Endothelial cell of umbilical vein (primary cell): ENCODE results near the gene SLC25A29. TPM values are rescaled to one million over a fixed set of nuclear protein-coding genes. Genes with fewer than 3 reads are reported as not detected.

Source experiments
- BruUV-seq: library from RNA; stranded (reverse); fragments of 400-500 nt; replicated peaks from 2 replicates; lab custom pipeline; 2021; lab: Mats Ljungman, UMichigan
- CTCF ChIA-PET: fragments of 300-600, 350-600 bp; sonication (Branson Sonifier 250); formaldehyde crosslinking; loops from one replicate; lab custom pipeline; 2021; ENCODE audit warnings: antibody characterized with exemption, inconsistent platforms; lab: Charles Lee
- POLR2A ChIA-PET: fragments of 300-600, 350-600 bp; sonication (Branson Sonifier 250); formaldehyde crosslinking; loops from one replicate; lab custom pipeline; 2021; ENCODE audit warnings: antibody characterized with exemption, inconsistent platforms; lab: Charles Lee
- DNase-seq: peaks from one replicate; pipeline ENCODE4 v3.0.0-alpha.2; 2011; ENCODE audit warnings: low read depth, low spot score
- FAIRE-seq: peaks from 2 replicates; lab custom pipeline; 2011; peaks lifted over from hg19 to GRCh38; lab: Jason Lieb, UNC
- H2AFZ ChIP-seq: 2 replicates; pipeline ENCODE4 v1.6.0; 2012; ENCODE audit warnings: low read depth, low read length, control low read depth, inconsistent platforms
- H3K27ac ChIP-seq: 2 replicates; pipeline ENCODE4 v1.5.1; 2011; ENCODE audit warnings: low read depth, mild to moderate bottlenecking, control low read depth, low read length, moderate library complexity; ENCODE audit not compliant: insufficient read depth
- H3K27me3 ChIP-seq, 2 experiments: 2 replicates each; pipeline versions ENCODE4 v1.6.0 to v1.6.1; 2011; ENCODE audit warnings: low read length in 2 of 2, mixed read lengths in 1 of 2; ENCODE audit not compliant: control insufficient read depth in 2 of 2, insufficient read depth in 2 of 2
- H3K36me3 ChIP-seq, 2 experiments: 2 replicates in 1 of 2; 3 replicates in 1 of 2; pipeline ENCODE4 v1.5.1; 2011; ENCODE audit warnings: low read length in 2 of 2, mild to moderate bottlenecking in 1 of 2, moderate library complexity in 1 of 2; ENCODE audit not compliant: control insufficient read depth in 2 of 2, insufficient read depth in 2 of 2; ENCODE audit errors: extremely low read depth in 1 of 2
- H3K4me1 ChIP-seq: 3 replicates; pipeline ENCODE4 v1.5.1; 2011; ENCODE audit warnings: mild to moderate bottlenecking, low read length; ENCODE audit not compliant: control insufficient read depth, insufficient read depth; ENCODE audit errors: extremely low read depth
- H3K4me2 ChIP-seq: 2 replicates; pipeline ENCODE4 v1.6.1; 2011; ENCODE audit warnings: low read length, control low read depth, mixed read lengths; ENCODE audit not compliant: insufficient read depth
- H3K4me3 ChIP-seq, 3 experiments: fragments of 200-600 bp in 1 of 3; sonication (generic), shearing (Covaris generic) in 1 of 3; replicated peaks in 1 of 3; 2 replicates each; pipeline ENCODE4 v1.5.1; 2011 to 2016; ENCODE audit warnings: control low read depth in 3 of 3, low read length in 3 of 3, mild to moderate bottlenecking in 2 of 3, inconsistent platforms in 1 of 3, low read depth in 1 of 3, moderate library complexity in 1 of 3; ENCODE audit not compliant: insufficient read depth in 1 of 3
- H3K79me2 ChIP-seq: 2 replicates; pipeline ENCODE4 v1.6.0; 2012; ENCODE audit warnings: low read length, inconsistent platforms; ENCODE audit not compliant: control insufficient read depth, insufficient read depth
- H3K9ac ChIP-seq: replicated peaks from 2 replicates; pipeline ENCODE3; 2011; ENCODE audit warnings: low read length, control low read depth; ENCODE audit not compliant: insufficient read depth; ENCODE audit errors: extremely low read depth
- H3K9me1 ChIP-seq: replicated peaks from 3 replicates; pipeline ENCODE4 v1.6.0; 2011; ENCODE audit warnings: mild to moderate bottlenecking, low read length; ENCODE audit not compliant: control insufficient read depth, insufficient read depth; ENCODE audit errors: extremely low read depth
- H3K9me3 ChIP-seq: replicated peaks from 2 replicates; pipeline ENCODE4 v1.5.1; 2012; ENCODE audit warnings: low read length, inconsistent platforms; ENCODE audit not compliant: control insufficient read depth, insufficient read depth
- H4K20me1 ChIP-seq: replicated peaks from 2 replicates; pipeline ENCODE3; 2011; ENCODE audit warnings: mild to moderate bottlenecking, low read length; ENCODE audit not compliant: control insufficient read depth, insufficient read depth; ENCODE audit errors: extremely low read depth
- CTCF ChIP-seq, 2 donors: IDR thresholded peaks; 1 replicate in 1 of 2; 2 replicates in 1 of 2; pipeline ENCODE4 v1.5.1; 2011; ENCODE audit warnings: low read length in 2 of 2, mild to moderate bottlenecking in 2 of 2, moderate library complexity in 2 of 2, control low read depth in 1 of 2, inconsistent platforms in 1 of 2, low read depth in 1 of 2; ENCODE audit not compliant: insufficient read depth in 1 of 2; ENCODE audit errors: extremely low read depth in 1 of 2
- EZH2 ChIP-seq: IDR thresholded peaks from 2 replicates; pipeline ENCODE4 v1.6.1; 2012; ENCODE audit warnings: borderline replicate concordance, low read depth, mild to moderate bottlenecking, moderate library complexity, low read length, inconsistent platforms; ENCODE audit not compliant: severe bottlenecking
- FOS ChIP-seq: IDR thresholded peaks from 2 replicates; pipeline ENCODE4 v1.6.1; 2011; ENCODE audit warnings: mild to moderate bottlenecking, low read length, moderate library complexity, borderline replicate concordance; ENCODE audit not compliant: insufficient read depth
- GATA2 ChIP-seq: IDR thresholded peaks from 2 replicates; pipeline ENCODE4 v1.7.0; 2011; ENCODE audit warnings: low read depth, mild to moderate bottlenecking, moderate library complexity, mixed read lengths, low read length; ENCODE audit not compliant: insufficient read length, insufficient read depth
- JUN ChIP-seq: IDR thresholded peaks from 2 replicates; pipeline ENCODE4 v1.6.1; 2011; ENCODE audit warnings: borderline replicate concordance, low read depth; ENCODE audit not compliant: insufficient read length, insufficient read depth
- MAX ChIP-seq: IDR thresholded peaks from 2 replicates; pipeline ENCODE4 v1.6.1; 2011; ENCODE audit not compliant: insufficient read depth, insufficient read length
- MYC ChIP-seq: IDR thresholded peaks from one replicate; pipeline ENCODE4 v1.6.1; 2011; ENCODE audit warnings: mild to moderate bottlenecking, low read depth, low read length
- POLR2A ChIP-seq: IDR thresholded peaks from 2 replicates; pipeline ENCODE4 v1.6.1; 2012; ENCODE audit warnings: low read depth, mild to moderate bottlenecking, control low read depth, low read length
- POLR2AphosphoS5 ChIP-seq: IDR thresholded peaks from 2 replicates; pipeline ENCODE4 v1.6.1; 2012; ENCODE audit warnings: low read depth, mild to moderate bottlenecking, control low read depth, low read length, moderate library complexity; ENCODE audit not compliant: insufficient read depth
- dilution Hi-C: fragments of 300-500 bp; cut with MboI; formaldehyde crosslinking; loops from one replicate; pipeline ENCODE4 v1.15.0; 2019; ENCODE audit warnings: low sequenced_read_pairs; ENCODE audit not compliant: extremely low pct_ligation_motif_present
- intact Hi-C: fragments of 100-400 bp; cut with micrococcal nuclease; formaldehyde crosslinking; loops from one replicate; pipeline ENCODE4 v1.10.0; 2022
- polyA plus RNA-seq, 4 experiments: library from polyadenylated mRNA; depleted of rRNA in 3 of 4; stranded (reverse) in 3 of 4; unstranded in 1 of 4; fragments of >200 nt; gene quantifications; 2 replicates each; pipeline versions ENCODE4 v1.2.1 to v1.2.3, GENCODE V29; 2011 to 2012; ENCODE audit warnings: missing spikeins in 1 of 4
- total RNA-seq: library from RNA; stranded (reverse); gene quantifications from 2 replicates; pipeline ENCODE4 v1.2.3, GENCODE V29; 2021

SLC25A29 gene
- total and polyA plus RNA-seq, 2 donors (not counting 3 experiments of a cell fraction or from before 2014, with no cell fraction given): 132 to 154 TPM

- peaks cover 57% of the 10 kb centered on the region for H3K79me2 ChIP-seq
- H3K9me3 ChIP-seq: no peaks in the 10 kb centered on the region
- no peak for FAIRE-seq
- CTCF ChIA-PET: interaction anchor here (1.3 to 1.5 kb wide), 4 partner anchors 10 to 171 kb away, joined by 4 to 13 read pairs (median 4); no protein-coding TSS in a partner anchor
- intact Hi-C loops (no loop called here), dilution Hi-C loops (no loop called here)
- H3K27me3 ChIP-seq: no peaks in the 10 kb centered on the region
- no peak overlapping the region for H2AFZ ChIP-seq
- H3K4me1 ChIP-seq: peaks cover 19% of the 10 kb centered on the region
- H3K9ac ChIP-seq: no peak overlapping the region
- no TSS peak for BruUV-seq
- no peak for TF ChIP-seq GATA2
- no peak for TF ChIP-seq POLR2AphosphoS5
- TF ChIP-seq MAX: no peak
- TF ChIP-seq CTCF (IDR thresholded peaks at IDR 0.05; ENCODE audit: extremely low read depth in 1 of 2, insufficient read depth in 1 of 2, low read depth in 1 of 2, low read length in 2 of 2): no peak
- TF ChIP-seq FOS: no peak
- no peak for TF ChIP-seq POLR2A
- TF ChIP-seq MYC: no peak
- no peak for TF ChIP-seq EZH2
- no peak for TF ChIP-seq JUN
- H3K4me2 ChIP-seq: no peak overlapping the region
- H3K4me3 ChIP-seq: no peak overlapping the region
- peaks cover 0 to 11% of the 10 kb centered on the region in 2 experiments for H3K36me3 ChIP-seq
- POLR2A ChIA-PET: no interaction called here
- DNase-seq: no peak
- H4K20me1 ChIP-seq: no peaks in the 10 kb centered on the region
- H3K9me1 ChIP-seq: no peaks in the 10 kb centered on the region
- H3K27ac ChIP-seq: no peak overlapping the region
These were observed 26.7 kb downstream of the SLC25A29 start for GRCh38 chr14:100279563-100279962.
